Memory B cell (primary cell): ENCODE measurements around the gene CYP27A1.

Experiments
- ATAC-seq: fragments of 150-1000 bp; cut with Tn5 transposase; 2 replicates; pipeline ENCODE4 v1.10.0; 2021; ENCODE audit warnings: low read depth, mild to moderate bottlenecking, moderate library complexity
- DNase-seq, 2 donors: peaks; one replicate each; pipeline ENCODE4 v3.0.0; 2022; ENCODE audit warnings: low spot score in 2 of 2
- H3K27ac Mint-ChIP-seq: one replicate; pipeline ENCODE4 v1.8.0; 2022; ENCODE audit warnings: mild to moderate bottlenecking, moderate library complexity, mixed read lengths
- H3K27me3 Mint-ChIP-seq: one replicate; pipeline ENCODE4 v1.8.0; 2022; ENCODE audit warnings: mixed read lengths
- H3K36me3 Mint-ChIP-seq: one replicate; pipeline ENCODE4 v1.8.0; 2022; ENCODE audit warnings: mild to moderate bottlenecking, mixed read lengths
- H3K4me1 Mint-ChIP-seq: one replicate; pipeline ENCODE4 v1.8.0; 2022; ENCODE audit warnings: mixed read lengths
- H3K4me3 Mint-ChIP-seq: one replicate; pipeline ENCODE4 v1.8.0; 2022; ENCODE audit warnings: mild to moderate bottlenecking, moderate library complexity, mixed read lengths
- H3K9me3 Mint-ChIP-seq: one replicate; pipeline ENCODE4 v1.8.0; 2022; ENCODE audit warnings: mixed read lengths

CYP27A1 gene

GRCh38 chr2:218785103-218785502 lies 3.2 kb downstream of the CYP27A1 start:
- ATAC-seq (no peak), DNase-seq (no peak)
- Mint-ChIP-seq H3K36me3 (peaks cover 2% of the 10 kb centered on the region), H3K4me3 (no peak overlapping the region), H3K27ac (no peak overlapping the region), H3K27me3 (peaks cover 20% of the 10 kb centered on the region), H3K4me1 (no peaks in the 10 kb centered on the region), H3K9me3 (no peaks in the 10 kb centered on the region)

GRCh38 chr2:218786133-218786532 lies 4.2 kb downstream of the CYP27A1 start:
- peaks cover 2% of the 10 kb centered on the region for H3K36me3 Mint-ChIP-seq
- ATAC-seq (no peak), DNase-seq (no peak)
- no peak overlapping the region for H3K4me3 Mint-ChIP-seq
- no peak overlapping the region for H3K27ac Mint-ChIP-seq
- peaks cover 19% of the 10 kb centered on the region for H3K27me3 Mint-ChIP-seq
- H3K9me3 Mint-ChIP-seq = no peaks in the 10 kb centered on the region
- H3K4me1 Mint-ChIP-seq = no peaks in the 10 kb centered on the region

- ATAC-seq (no peak), DNase-seq (no peak)
- Mint-ChIP-seq H3K36me3 (peaks cover 2% of the 10 kb centered on the region), H3K27ac (no peak overlapping the region), H3K27me3 (peaks cover 10% of the 10 kb centered on the region), H3K4me3 (no peak overlapping the region), H3K9me3 (no peaks in the 10 kb centered on the region), H3K4me1 (no peaks in the 10 kb centered on the region)
Observed at GRCh38 chr2:218788529-218789255, 6.7 kb downstream of the CYP27A1 start.

- H3K27ac Mint-ChIP-seq = no peak overlapping the region
- no peak overlapping the region for H3K4me3 Mint-ChIP-seq
- peaks cover 2% of the 10 kb centered on the region for H3K36me3 Mint-ChIP-seq
- ATAC-seq (no peak), DNase-seq (no peak)
- no peaks in the 10 kb centered on the region for H3K4me1 Mint-ChIP-seq
- H3K27me3 Mint-ChIP-seq = peaks cover 13% of the 10 kb centered on the region
- no peaks in the 10 kb centered on the region for H3K9me3 Mint-ChIP-seq
Observed at GRCh38 chr2:218792433-218792832, 10.5 kb downstream of the CYP27A1 start.

- ATAC-seq = no peak
- Mint-ChIP-seq H3K27me3 (peaks cover 15% of the 10 kb centered on the region), H3K4me3 (no peak overlapping the region), H3K9me3 (no peaks in the 10 kb centered on the region), H3K36me3 (no peaks in the 10 kb centered on the region), H3K4me1 (no peaks in the 10 kb centered on the region), H3K27ac (no peak overlapping the region)
- no peak for DNase-seq
Observed at GRCh38 chr2:218796691-218797090, 14.7 kb downstream of the CYP27A1 start.

GRCh38 chr2:218798767-218799504 lies 17.0 kb downstream of the CYP27A1 start:
- H3K4me3 Mint-ChIP-seq = no peak overlapping the region
- ATAC-seq = no peak
- no peaks in the 10 kb centered on the region for H3K36me3 Mint-ChIP-seq
- no peaks in the 10 kb centered on the region for H3K4me1 Mint-ChIP-seq
- H3K27me3 Mint-ChIP-seq = peaks cover 17% of the 10 kb centered on the region
- H3K27ac Mint-ChIP-seq = no peak overlapping the region
- H3K9me3 Mint-ChIP-seq = no peaks in the 10 kb centered on the region
- DNase-seq = no peak

GRCh38 chr2:218799990-218800389 lies 18.0 kb downstream of the CYP27A1 start:
- Mint-ChIP-seq H3K4me1 (no peaks in the 10 kb centered on the region), H3K36me3 (no peaks in the 10 kb centered on the region), H3K9me3 (peaks cover 2% of the 10 kb centered on the region), H3K27ac (no peak overlapping the region), H3K4me3 (no peak overlapping the region), H3K27me3 (peaks cover 14% of the 10 kb centered on the region)
- ATAC-seq = no peak
- no peak for DNase-seq

- H3K27ac Mint-ChIP-seq = no peak overlapping the region
- H3K4me3 Mint-ChIP-seq = no peak overlapping the region
- ATAC-seq = peak; percentile 61
Observed at GRCh38 chr2:218802386-218802994, 20.5 kb downstream of the CYP27A1 start.

GRCh38 chr2:218804817-218805216 lies 22.9 kb downstream of the CYP27A1 start:
- no peak for ATAC-seq
- peaks cover 3% of the 10 kb centered on the region for H3K9me3 Mint-ChIP-seq
- peaks cover 2% of the 10 kb centered on the region for H3K36me3 Mint-ChIP-seq
- H3K27me3 Mint-ChIP-seq = peaks cover 16% of the 10 kb centered on the region
- H3K4me3 Mint-ChIP-seq = no peak overlapping the region
- H3K27ac Mint-ChIP-seq = no peak overlapping the region
- DNase-seq = no peak
- no peaks in the 10 kb centered on the region for H3K4me1 Mint-ChIP-seq

More at GRCh38 chr2:218802386-218802994, 20.5 kb downstream of the CYP27A1 start:
- Mint-ChIP-seq H3K9me3 (peaks cover 3% of the 10 kb centered on the region), H3K27me3 (peaks cover 15% of the 10 kb centered on the region), H3K4me1 (no peaks in the 10 kb centered on the region), H3K36me3 (peaks cover 2% of the 10 kb centered on the region)
- DNase-seq = no peak

- H3K9me3 Mint-ChIP-seq = peaks cover 3% of the 10 kb centered on the region
- DNase-seq (no peak), ATAC-seq (no peak)
- H3K36me3 Mint-ChIP-seq = peaks cover 2% of the 10 kb centered on the region
- H3K27ac Mint-ChIP-seq = no peak overlapping the region
- peaks cover 14% of the 10 kb centered on the region for H3K27me3 Mint-ChIP-seq
- H3K4me1 Mint-ChIP-seq = no peaks in the 10 kb centered on the region
- no peak overlapping the region for H3K4me3 Mint-ChIP-seq
Observed at GRCh38 chr2:218805627-218806026, 23.7 kb downstream of the CYP27A1 start.

GRCh38 chr2:218806346-218806978 lies 24.5 kb downstream of the CYP27A1 start:
- no peak for DNase-seq
- Mint-ChIP-seq H3K27me3 (peaks cover 17% of the 10 kb centered on the region), H3K27ac (no peak overlapping the region), H3K4me3 (no peak overlapping the region), H3K4me1 (no peaks in the 10 kb centered on the region), H3K9me3 (peaks cover 3% of the 10 kb centered on the region), H3K36me3 (peaks cover 2% of the 10 kb centered on the region)
- no peak for ATAC-seq

GRCh38 chr2:218807626-218808025 lies 25.7 kb downstream of the CYP27A1 start:
- ATAC-seq = no peak
- H3K36me3 Mint-ChIP-seq = peaks cover 2% of the 10 kb centered on the region
- DNase-seq = no peak
- no peaks in the 10 kb centered on the region for H3K4me1 Mint-ChIP-seq
- peaks cover 16% of the 10 kb centered on the region for H3K27me3 Mint-ChIP-seq
- no peak overlapping the region for H3K4me3 Mint-ChIP-seq
- H3K9me3 Mint-ChIP-seq = peaks cover 3% of the 10 kb centered on the region
- H3K27ac Mint-ChIP-seq = no peak overlapping the region

- Mint-ChIP-seq H3K27me3 (peaks cover 21% of the 10 kb centered on the region), H3K4me3 (no peak overlapping the region)
Observed at GRCh38 chr2:218809515-218809914, 27.6 kb downstream of the CYP27A1 start.

GRCh38 chr2:218810256-218810655 lies 28.3 kb downstream of the CYP27A1 start:
- DNase-seq = no peak
- Mint-ChIP-seq H3K27me3 (peaks cover 21% of the 10 kb centered on the region), H3K4me1 (no peaks in the 10 kb centered on the region), H3K27ac (no peak overlapping the region), H3K9me3 (no peaks in the 10 kb centered on the region), H3K36me3 (no peaks in the 10 kb centered on the region), H3K4me3 (no peak overlapping the region)
- ATAC-seq = no peak

More at GRCh38 chr2:218809515-218809914, 27.6 kb downstream of the CYP27A1 start:
- no peak overlapping the region for H3K27ac Mint-ChIP-seq
- no peaks in the 10 kb centered on the region for H3K4me1 Mint-ChIP-seq
- H3K36me3 Mint-ChIP-seq = peaks cover 2% of the 10 kb centered on the region
- peaks cover 2% of the 10 kb centered on the region for H3K9me3 Mint-ChIP-seq
- ATAC-seq (no peak), DNase-seq (no peak)
